HG03135 (cell line): ENCODE results near the gene B4GALT7.
"Not testable (repeated sequence)": the region's sequence is repeated elsewhere in the genome, so short reads cannot be mapped to it uniquely, and the experiment has no call there.

ENCODE experiments used
- ATAC-seq: cut with Tn5 transposase; IDR thresholded peaks from one replicate; pipeline ENCODE4 v1.9.1; 2021; ENCODE audit warnings: mild to moderate bottlenecking, moderate library complexity; ENCODE audit not compliant: unreplicated experiment

Gene B4GALT7

GRCh38 chr5:177608243-177609075 is 8.5 kb downstream of the B4GALT7 start:
- ATAC-seq, result no peak

- no peak for ATAC-seq
These were observed 9.4 kb downstream of the B4GALT7 start for GRCh38 chr5:177609076-177610059.

- no peak for ATAC-seq
These were observed 10.3 kb downstream of the B4GALT7 start for GRCh38 chr5:177610131-177610769.

DNA sequence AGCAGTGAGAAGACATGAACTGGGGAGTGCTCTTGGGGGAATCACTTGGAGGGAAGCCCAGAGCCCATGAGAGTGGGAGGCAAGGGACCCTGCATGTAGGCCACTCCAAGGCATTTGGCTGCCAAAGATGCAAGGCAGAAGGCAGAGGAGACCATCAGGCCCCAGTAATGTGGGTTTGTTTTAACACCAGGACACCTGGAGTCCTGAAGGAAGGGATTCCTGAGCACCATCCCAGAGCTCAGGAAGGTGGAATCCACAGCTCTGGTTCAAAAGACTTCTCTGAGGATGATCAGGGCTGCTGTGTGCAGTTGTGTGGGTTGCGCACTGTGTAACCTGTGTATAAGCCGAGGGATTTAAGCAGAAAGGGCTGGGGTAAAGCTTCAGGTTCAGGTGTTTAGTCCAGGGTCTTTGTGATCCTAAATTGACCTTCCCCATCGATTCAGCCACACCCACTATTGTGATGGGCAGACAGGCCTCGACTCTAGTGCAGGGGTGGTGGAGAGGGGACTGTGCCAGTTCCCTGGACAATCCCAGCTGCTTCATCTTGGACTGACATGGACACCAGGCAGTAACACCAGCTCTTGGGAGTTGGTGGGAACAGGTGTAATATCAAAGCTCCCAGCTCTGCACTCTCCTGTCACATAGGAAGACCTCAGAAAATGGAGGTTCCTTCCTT is 11.0 kb downstream of the B4GALT7 start:
- no peak for ATAC-seq

DNA sequence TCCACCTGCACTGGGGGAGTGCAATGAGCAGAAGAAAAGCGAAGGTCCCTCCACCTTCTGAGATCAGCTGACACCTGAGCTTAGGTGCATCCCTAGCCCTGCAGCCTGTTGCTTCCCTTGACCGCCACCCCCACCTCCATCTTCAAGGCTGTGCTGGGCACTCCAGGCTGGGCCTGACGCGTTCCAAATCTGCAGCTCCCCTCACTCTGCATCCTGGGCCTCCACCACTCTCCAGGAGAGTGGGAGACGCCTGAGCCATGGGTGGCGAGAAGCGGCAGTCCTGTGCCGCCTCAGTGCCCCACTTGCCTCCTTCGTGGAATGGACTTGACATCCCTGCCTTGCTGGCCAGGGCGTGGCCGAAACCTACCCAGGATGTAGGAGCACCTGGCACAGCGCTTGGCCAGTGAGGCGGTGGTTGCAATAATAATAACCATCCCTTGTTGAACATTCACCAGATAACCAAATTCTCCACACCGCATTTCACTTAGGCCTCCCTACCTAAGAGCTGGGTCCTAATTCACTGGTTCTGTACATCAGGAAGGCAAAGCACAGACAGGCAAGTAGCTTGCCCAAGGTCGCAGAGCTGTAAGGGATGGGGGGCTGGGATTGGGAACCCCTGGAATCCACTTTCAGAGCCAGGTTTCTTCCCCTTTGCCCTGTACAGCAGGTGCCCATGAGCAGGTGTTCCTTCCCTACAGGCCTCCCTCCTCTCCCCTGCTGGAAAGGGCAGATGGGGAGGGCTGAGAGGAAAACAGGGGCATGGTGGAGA is 11.7 kb downstream of the B4GALT7 start:
- ATAC-seq, result no peak

DNA sequence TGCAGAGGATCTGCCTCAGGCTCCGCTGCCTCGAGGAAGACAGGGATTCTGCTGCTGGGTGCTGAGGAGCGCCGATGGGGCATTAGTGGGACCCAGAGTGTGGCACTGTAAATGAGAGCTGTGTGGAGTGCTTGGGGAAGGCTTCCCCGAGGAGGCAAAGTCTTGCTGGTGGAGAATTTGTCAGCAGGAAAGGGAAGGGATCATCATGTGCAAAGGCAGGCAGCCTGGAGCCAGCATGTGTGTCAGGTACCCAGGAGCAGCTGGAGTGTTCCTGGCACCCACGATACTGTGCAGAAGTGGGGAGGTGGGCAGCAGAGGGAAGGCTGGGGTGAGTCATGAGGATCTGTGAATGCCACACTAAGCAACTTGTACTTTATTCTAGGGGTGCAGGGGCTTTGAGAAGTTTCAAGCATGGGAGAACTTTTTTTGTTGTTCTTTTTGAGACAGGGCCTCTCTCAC is 12.3 kb downstream of the B4GALT7 start:
- ATAC-seq, result no peak

DNA sequence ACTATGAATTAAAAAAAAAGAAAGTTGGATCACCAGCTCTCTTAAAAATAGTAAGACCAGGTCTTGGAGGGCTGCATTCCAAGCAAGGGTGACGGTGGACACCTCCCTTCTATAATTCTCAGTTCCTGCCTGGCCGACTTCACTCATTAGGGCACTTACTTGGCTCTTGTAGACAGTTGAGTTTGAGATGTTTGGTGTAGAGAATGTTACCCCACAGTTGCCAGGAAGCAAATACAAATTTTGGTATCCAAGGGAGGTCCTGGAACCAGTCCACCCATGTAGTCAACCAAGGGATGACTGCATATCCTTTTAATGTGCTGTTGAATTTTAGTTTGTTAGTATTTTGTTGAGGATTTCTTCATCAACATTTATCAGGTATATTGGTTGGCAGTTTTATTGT is 20.6 kb downstream of the B4GALT7 start:
- ATAC-seq, result no peak

DNA sequence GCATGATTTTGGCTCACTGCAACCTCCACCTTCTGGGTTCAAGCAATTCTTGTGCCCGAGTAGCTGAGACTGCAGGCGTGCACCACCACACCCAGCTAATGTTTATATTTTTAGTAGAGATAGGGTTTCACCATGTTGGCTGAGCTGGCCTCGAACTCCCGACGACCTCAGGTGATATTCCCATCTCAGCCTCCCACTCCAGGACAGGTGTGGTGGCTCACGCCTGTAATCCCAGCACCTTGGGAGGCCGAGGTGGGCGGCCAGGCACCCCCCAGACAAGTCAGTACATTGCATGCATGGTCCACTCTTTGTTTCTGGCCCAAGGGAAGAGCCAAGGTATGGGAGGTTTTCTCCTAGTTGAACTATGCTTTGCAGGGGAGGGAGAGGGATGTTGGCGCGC is 24.2 kb downstream of the B4GALT7 start:
- not testable (repeated sequence) for ATAC-seq

DNA sequence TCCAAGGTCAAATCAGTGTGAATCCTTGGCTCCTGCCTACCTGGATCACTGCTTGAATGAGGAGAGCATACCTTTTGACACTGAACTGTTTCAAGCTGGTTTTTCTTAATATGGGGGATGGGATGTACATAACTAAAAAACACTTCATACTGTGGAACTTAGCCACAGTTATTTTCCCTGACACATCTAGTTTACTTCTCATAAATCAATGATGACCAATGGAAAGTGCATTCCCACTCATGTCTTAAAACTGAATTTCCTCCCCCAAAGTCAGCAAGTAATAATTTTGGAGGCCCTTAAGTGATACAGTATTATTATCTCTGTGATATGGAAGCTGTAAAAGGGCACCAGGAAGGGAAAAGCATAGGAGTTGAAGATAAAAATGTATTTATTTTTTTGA is 30.3 kb downstream of the B4GALT7 start:
- not testable (repeated sequence) for ATAC-seq

DNA sequence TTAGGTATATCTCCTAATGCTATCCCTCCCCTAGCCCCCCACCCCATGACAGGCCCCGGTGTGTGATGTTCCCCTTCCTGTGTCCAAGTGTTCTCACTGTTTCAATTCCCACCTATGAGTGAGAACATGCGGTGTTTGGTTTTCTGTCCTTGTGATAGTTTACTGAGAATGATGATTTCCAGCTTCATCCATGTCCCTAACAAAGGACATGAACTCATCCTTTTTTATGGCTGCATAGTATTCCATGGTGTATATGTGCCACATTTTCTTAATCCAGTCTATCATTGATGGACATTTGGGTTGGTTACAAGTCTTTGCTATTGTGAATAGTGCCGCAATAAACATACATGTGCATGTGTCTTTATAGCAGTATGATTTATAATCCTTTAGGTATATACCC is 35.0 kb downstream of the B4GALT7 start:
- not testable (repeated sequence) for ATAC-seq

DNA sequence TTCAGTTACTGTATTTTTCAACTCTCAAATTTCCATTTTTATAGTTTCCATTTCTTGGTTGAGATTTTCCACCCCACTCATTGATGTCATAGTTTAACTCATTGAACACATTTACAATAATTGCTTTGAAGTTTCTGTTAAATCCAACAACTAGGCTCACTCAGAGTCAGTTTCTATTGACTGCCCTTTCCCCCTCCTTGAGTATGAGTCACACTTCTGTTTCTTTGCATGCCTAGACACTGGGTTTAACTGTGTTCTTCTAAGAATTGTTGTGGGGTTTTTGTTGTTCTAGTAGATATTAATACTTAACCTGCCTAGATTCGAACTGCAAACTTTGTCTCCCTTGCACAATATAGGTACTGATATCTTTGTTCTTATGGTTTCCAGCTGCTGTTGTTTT is 45.5 kb downstream of the B4GALT7 start:
- ATAC-seq, result not testable (repeated sequence)

- not testable (repeated sequence) for ATAC-seq
These were observed 51.3 kb downstream of the B4GALT7 start for GRCh38 chr5:177651235-177651634.

GRCh38 chr5:177657846-177658245 is 57.9 kb downstream of the B4GALT7 start:
- ATAC-seq, result not testable (repeated sequence)

DNA sequence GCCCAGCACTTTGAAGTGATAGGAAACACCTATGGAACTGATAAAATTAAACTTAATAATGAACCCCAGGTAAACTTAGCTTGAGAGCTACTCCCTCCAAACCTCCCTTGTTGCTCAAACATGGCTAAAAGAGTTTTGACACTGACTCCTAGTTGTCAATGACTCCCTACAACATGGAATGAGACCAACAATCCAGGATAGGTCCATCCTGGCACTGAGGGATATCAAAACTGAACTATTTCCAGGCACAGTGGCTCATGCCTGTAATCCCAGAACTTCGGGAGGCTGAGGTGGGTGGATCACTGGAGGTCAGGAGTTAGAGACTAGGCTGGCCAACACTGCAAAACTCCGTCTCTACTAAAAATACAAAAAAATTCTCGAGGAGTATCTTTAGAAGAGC is 58.6 kb downstream of the B4GALT7 start:
- not testable (repeated sequence) for ATAC-seq
